ENCODE results near the gene PRKAR2A.
"Not testable (repeated sequence)": the region's sequence is repeated elsewhere in the genome, so short reads cannot be mapped to it uniquely, and the experiment has no call there.

PRKAR2A gene

GRCh38 chr3:48835650-48836366, 11.9 kb downstream of the PRKAR2A start:
- DNase-seq = no peak

DNA sequence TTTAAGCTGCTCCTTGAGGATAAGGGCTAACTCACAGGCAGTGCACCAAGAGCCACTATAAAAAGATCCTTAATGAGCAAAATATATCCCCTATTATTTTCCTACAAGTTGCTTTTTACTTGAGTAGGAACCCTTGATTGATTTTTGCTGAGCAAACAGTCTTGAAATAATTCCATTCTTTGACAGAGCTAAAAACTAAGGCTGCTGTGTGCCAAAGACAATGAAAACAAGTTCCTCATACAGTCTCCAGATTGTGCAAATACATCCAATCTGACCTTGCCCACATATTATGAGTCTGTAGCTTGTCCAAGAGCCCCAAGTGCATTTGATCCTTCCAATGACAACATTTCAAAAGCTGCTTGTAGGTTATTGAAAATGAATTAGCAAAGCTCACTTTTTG, 15.0 kb downstream of the PRKAR2A start:
- no peak for DNase-seq

GRCh38 chr3:48830715-48831114, 17.0 kb downstream of the PRKAR2A start:
- no peak for DNase-seq

DNA sequence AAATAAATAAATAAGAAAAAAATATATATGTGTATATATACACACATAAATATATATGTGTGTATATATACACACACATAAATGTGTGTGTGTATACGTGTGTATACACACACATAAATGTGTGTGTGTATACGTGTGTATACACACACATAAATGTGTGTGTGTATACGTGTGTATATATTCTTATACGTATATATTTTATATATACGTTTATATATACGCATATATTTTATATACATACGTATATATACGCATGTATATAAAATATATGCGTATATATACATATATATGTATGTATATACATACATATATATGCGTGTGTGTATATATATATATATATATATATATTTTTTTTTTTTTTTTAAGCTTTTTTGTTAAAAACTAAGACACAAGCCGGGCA, 18.1 kb downstream of the PRKAR2A start:
- DNase-seq = not testable (repeated sequence)

- DNase-seq = not testable (repeated sequence)
Observed at GRCh38 chr3:48827874-48828273, 19.8 kb downstream of the PRKAR2A start.

GRCh38 chr3:48826451-48826850, 21.2 kb downstream of the PRKAR2A start:
- DNase-seq = no peak

GRCh38 chr3:48820612-48821324, 26.9 kb downstream of the PRKAR2A start:
- no peak for DNase-seq

- no peak for DNase-seq
Observed at GRCh38 chr3:48819234-48820221, 28.1 kb downstream of the PRKAR2A start.

DNA sequence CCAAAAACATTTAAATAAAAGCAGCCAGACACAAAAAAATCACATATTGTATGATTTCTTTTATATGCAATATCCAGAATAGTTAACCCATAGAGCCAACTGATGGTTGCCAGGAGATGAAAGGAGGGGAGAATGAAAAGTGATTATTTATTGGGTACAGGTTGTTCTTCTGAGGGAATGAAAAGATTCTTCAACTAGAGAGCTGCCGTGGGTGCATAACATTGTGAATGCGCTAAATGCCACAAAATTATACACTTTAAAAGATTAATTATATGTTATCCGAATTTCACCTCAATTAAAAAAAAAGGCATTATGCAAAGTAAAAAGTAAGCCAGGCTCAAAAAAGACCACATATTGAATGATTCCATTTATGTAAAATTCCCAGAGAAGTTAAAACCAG, 36.1 kb downstream of the PRKAR2A start:
- DNase-seq = no peak

DNA sequence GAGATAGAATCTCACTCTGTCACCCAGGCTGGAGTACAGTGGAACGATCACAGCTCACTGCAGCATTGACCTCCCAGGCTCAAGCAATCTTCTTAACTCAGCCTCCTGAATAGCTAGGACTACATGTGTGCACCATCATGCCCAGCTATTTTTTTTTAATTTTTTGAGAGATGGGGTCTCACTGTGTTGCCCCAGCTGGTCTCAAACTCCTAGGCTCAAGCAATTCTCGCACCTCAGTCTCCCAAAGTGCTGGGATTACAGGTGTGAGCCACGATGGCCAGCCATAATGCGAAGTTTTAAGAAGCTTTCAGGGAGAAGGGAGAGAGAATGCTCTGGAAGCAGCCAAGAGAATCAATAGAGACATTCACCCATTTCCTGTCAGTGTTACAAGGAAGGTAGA, 42.7 kb downstream of the PRKAR2A start:
- no peak for DNase-seq

- not testable (repeated sequence) for DNase-seq
Observed at GRCh38 chr3:48800831-48801230, 46.8 kb downstream of the PRKAR2A start.

- DNase-seq = no peak
Observed at GRCh38 chr3:48798998-48799397, 48.7 kb downstream of the PRKAR2A start.

GRCh38 chr3:48797626-48798025, 50.0 kb downstream of the PRKAR2A start:
- DNase-seq = no peak

DNA sequence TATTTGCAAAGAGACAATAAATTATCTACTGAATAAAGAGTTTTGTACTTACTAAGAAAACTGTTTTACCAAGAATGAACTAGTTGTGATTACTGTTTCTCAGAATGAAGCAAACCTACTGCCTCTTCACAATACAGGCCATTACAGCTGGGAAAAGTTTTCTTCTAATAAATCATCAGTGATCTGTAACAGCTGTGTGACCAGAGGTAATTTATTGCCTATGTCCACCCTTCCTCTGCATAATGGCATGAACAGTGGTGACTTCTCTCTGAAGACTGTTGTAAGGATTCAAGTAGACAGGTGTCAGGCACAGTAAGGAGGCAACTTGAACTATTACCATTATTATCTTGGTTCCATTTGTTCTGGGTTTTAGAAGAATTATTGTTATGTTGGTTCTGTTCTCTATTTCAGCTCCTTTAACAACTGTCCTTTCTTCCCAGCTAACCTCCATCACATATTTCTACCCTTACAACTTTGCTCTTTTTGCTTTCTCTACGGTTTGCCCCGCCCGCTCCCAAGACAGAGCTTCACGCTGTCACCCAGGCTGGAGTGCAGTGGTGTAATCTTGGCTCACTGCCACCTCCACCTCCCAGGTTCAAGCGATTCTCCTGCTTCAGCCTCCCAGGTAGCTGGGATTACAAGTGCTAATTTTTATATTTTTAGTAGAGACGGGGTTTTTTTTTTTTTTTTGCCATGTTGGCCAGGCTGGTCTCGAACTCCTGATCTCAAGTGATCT, 51.5 kb downstream of the PRKAR2A start:
- no peak for DNase-seq

DNA sequence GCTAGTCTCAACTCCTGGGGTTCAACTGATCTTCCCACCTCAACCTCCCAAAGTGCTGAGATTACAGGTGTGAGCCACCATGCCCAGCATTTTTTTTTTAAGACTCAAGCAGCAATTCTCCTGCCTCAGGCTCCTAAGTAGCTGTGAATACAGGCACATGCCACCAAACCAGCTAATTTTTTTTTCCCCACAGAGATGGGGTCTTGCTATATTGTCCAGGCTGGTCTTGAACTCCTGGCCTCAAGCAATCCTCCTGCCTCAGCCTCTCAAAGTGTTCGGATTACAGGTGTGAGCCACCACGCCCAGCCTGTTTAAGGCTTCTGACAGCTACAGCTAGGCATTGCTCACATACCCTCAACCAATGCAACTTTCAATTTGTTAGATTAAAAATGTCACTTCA, 54.2 kb downstream of the PRKAR2A start:
- DNase-seq = not testable (repeated sequence)

DNA sequence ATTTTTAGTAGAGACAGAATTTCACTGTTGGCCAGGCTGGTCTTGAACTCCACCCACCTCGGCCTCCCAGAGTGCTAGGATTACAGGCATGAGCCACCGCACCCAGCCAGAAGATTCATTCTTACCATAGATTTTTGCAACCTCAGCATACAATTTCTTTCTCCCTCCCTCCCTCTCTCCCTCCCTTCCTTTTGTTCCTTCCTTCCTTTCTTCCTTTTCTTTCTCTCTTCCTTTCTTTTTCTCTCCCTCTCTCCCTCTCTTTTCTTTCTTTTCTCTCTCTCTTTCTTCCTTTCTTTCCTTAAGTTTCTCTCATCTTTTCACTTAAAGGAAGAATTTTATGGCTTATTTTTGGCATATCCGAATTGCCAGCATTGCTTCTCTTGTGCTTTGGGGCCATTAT, 58.0 kb downstream of the PRKAR2A start:
- no peak for DNase-seq

DNA sequence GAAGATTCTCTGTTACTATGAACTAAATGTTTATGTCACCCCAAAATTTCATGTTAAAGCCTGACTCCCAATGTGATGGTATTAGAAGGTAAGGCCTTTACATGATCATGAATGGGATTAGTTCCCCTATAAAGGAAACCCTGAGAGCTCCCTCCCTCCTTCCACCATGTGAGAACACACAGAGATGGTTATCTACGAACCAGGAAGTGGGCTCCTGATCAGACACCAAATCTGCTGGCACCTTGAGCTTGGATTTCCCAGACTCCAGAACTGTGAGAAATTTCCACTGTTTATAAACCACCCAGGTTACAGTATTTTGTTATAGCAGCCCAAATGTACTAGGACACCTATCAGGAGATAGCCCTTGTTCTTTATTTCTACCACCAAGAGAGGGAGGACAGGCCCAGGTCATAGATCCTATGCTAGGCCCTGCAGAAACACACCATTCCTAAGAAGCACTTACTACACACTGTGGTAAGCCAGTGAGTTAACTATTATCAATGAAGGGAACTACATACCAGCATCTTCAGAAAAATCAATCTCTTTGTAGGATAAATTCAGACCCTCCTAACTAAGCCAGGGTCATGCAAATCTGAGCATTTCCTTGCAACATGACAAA, 59.0 kb downstream of the PRKAR2A start:
- no peak for DNase-seq

DNA sequence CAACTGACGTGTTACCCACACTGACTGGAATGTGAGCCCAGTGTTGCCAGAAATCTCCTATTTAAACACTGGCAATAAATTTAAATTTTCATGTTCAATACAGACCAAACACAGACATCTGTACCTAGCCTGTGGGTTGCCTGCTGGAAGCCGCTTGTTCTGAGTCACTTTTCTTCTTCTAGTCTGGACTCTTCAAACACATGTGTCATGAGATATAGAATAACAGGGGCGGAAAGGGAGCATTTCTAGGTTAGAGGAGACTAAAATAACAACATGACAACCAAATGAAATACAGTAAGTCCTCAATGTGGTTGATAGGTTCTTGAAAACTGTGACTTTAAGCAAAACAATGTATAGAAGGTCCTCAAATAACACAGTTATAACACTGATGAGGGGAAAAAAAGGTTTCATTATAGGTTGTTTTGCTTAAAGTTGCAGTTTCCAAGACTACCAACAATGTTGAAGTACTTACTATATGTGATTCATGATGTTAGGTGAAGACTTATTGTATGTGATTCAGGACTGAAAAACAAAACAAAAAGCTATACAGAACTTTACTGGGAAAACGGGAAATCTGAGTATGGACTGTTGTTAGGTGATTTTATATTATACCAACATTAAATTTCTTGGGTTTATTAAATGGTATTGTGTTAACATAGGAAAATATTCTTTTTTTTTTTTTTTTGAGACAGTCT, 63.1 kb downstream of the PRKAR2A start:
- no peak for DNase-seq

DNA sequence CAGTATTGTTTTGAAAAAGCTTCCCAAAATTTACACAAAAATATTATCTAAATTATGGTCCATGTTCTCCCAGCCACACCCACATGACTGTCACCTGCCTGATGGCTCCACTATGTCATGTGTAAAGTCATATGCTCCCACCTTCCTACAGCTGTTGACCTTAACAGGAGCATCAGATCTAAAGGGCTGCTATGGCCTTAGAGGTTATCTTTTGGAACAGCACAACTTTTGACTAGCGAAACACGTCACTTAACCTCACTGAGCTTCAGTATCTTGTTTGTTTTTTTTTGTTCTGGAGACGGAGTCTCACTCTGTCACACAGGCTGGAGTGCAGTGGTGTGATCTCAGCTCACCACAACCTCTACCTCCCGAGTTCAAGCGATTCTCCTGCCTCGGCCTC, 64.4 kb downstream of the PRKAR2A start:
- DNase-seq = no peak

DNA sequence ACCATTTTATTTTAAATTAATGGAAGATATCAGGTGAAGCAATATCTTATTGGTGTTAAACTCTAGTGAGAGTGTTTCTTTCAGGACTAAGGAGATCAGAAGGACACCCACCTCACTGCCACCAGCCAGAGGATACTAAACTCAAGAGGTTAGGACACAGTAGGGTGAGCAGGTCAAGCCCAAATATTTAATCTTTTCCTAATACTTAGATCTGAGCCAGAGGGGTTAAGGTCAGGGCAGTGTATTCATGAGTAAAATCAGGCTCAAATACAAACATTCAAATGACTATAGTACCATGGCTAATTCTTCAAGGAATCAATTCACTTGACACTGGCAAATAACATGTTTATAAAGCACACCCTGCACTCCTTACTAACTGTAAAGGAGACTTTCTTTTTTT, 65.6 kb downstream of the PRKAR2A start:
- no peak for DNase-seq

- DNase-seq = not testable (repeated sequence)
Observed at GRCh38 chr3:48778565-48778964, 69.1 kb downstream of the PRKAR2A start.

- DNase-seq = no peak
Observed at GRCh38 chr3:48776854-48777253, 70.8 kb downstream of the PRKAR2A start.

Measured in NCI-H1436 (cell line).